GM19372 (cell line): ENCODE measurements around the gene ADNP.

Experiments
- ATAC-seq: cut with Tn5 transposase; IDR thresholded peaks from one replicate; pipeline ENCODE4 v1.9.1; 2021; ENCODE audit warnings: mild to moderate bottlenecking, low read depth, moderate library complexity; ENCODE audit not compliant: unreplicated experiment

The ADNP gene

GRCh38 chr20:50932691-50933280, 1.5 kb upstream of the ADNP start:
- no peak for ATAC-seq

- ATAC-seq: no peak
Observed at GRCh38 chr20:50932016-50932485, 814 bp upstream of the ADNP start.

DNA sequence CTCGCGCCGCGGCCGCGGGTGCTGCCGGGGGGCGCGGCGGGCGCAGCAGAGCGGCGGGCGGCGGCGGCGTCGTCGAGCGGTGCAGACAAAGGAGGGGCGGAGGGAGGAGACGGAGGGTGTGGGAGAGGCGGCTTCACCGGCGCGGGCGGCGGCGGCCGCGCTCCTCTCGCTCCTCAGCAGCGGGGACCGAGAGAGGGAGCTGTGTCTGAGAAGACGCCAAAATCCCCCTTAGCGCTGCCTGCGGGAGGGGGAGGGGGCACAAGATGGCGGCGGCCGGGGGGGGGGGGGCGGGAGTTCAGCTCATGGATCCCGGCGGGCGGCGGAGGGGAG, 296 bp downstream of the ADNP start:
- ATAC-seq: peak; percentile 17

DNA sequence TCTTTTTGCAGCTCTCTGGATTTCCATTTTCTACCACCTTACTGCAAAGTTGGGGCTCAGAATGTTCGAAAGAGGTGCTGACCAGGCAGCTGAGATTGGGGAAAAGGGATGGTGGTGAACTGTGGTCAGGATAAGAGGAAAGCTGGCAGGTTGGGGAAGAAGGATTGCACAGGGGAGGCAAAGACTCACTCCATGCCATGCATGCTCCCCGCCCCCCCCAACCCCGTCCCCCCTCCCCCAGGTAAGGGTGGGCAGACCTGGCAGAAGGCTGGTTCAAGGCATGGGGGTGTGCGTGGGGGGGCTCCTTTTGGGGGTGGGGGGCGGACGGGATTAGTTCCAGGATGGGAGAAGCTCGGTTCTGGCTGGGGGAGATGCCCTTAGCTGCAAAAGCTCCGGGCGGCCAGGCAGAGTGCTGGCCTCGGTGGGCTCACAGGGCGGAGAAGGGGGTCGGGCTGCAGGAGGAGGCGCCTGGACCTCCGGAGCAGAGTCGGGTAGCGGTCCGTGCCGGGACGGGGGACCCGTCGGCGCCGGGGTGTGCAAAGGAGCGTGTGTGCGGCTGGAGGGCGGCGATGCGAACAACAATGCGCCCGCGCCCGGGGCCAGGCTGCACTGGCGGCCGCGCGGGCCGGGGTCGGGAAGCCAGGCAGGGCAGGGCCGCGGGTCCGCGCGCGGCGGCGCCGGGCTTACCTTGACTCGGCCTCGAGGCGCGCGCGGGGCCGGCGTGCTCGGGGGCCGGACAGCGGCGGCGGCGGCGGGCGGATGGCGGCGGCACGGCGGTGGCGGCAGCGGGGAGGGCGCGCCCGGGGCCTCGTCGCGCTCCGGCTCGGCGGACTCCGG, 880 bp downstream of the ADNP start:
- no peak for ATAC-seq

DNA sequence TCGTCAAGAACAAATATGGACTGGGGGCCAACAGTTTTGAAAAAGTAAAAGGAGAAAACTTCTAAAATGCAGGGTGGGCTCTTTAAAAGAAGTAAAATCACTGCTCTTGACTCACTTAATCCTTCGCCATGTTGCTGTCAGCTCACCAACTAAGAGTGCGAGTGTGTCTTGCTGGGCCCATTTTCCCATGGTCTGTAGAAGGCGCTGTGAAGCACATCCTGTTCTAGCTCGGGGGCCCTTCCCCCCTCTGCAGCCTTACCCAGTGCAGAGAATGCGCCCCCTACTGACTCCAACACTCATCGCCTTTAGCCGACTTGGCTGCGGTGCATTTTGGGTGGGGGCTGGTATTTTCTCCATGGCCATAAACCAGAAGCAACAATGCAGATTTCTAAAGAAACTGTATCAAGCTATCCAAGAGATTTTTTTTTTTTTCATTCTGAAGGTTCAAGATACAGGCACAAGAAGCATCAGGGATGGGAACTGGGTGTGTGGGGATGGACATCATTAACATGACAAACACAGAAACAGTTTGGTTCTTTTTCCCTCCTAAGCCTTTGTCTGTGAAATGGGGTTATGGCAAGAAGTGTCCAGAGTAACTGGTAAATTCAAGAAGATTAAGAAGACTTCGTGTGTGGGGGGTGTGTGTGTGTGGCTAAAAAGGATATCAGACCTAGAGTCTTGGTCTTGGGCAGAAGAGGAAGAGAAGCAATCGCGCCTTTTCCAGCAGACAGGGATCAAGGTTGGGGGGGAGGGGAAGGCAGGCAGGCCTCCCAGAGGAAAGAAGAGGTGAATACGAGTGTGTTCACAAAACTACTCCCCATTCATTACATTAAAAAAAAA, 1.7 kb downstream of the ADNP start:
- peak; percentile 43 for ATAC-seq

GRCh38 chr20:50928469-50928868, 2.8 kb downstream of the ADNP start:
- ATAC-seq: no peak

- no peak for ATAC-seq
Observed at GRCh38 chr20:50926530-50926929, 4.7 kb downstream of the ADNP start.

GRCh38 chr20:50924261-50924920, 6.8 kb downstream of the ADNP start:
- ATAC-seq: no peak

- ATAC-seq: no peak
Observed at GRCh38 chr20:50921803-50922501, 9.3 kb downstream of the ADNP start.

DNA sequence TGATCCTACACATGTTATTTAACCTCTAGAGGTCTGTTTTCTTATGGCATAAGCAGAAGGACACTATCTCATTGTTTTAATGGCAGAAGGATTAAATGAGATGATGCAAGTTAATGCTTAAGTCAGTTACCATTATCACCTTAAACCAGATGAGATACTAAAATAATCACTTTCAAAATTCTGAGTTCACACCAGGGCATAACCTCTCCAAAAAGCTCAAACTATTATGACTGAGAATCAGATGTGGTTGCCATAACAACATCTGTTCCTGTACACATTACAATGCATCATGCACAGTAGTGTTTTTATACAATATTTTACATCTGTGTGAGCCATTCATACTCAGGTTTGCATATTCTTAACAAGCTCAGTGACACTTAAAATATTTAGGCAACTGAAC, 10.2 kb downstream of the ADNP start:
- no peak for ATAC-seq

DNA sequence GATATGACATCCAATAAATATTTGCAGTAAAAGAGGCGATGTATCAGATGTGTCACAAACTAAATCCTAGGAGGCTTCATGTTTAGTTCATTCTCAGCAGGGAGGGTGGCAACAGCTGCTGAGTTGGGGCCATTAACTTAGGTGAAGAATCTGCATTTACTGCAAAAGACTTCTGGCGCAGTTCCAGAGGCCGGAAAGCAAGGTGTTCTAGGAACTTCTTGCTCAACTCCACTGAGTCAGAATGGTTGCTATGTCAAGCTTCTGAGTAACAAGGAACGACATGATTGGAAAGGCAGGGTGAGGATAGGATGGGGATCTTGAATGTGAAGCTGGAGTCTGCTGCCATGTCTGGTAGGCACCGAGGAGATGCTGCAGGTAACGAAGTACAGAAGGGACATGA, 11.7 kb downstream of the ADNP start:
- no peak for ATAC-seq

- no peak for ATAC-seq
Observed at GRCh38 chr20:50918403-50918802, 12.8 kb downstream of the ADNP start.

- ATAC-seq: no peak
Observed at GRCh38 chr20:50916934-50917333, 14.3 kb downstream of the ADNP start.

DNA sequence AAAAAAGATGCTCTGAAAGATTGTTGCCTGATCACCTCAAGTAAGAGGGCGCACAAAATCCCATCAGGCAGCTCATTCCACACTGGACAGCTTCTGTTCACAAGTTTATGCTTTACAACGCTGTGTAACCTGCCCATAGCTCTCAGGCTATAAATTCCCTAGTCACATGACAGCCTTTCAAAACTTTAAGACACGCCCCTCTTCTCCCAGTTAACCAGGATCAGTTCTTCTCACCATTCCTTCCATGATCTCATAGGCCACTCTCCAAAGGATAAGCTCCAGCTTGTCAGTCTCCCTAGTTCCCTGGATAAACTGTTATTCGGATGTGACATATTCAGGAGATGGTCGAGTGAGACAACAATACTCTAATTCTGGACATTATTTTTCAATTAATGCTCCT, 15.0 kb downstream of the ADNP start:
- ATAC-seq: no peak

DNA sequence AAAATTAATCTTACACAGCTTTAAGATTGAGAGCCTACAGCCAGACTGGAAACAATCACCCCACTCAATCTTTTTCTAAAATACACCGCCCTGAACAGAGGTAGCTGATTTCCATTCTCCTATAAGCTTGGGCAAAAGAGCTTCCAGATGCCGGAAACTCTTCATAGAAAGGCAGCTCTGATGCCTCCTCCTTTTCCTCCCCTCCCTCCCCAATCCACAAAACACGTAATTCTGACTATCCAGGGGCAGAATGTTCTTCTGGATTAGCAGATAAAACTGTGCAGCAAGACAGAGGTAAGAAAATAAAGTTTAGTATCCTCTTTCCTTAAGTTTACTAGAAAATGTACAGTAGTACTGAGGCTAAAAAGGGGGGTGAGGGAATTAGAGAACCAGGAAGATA, 15.8 kb downstream of the ADNP start:
- ATAC-seq: no peak

DNA sequence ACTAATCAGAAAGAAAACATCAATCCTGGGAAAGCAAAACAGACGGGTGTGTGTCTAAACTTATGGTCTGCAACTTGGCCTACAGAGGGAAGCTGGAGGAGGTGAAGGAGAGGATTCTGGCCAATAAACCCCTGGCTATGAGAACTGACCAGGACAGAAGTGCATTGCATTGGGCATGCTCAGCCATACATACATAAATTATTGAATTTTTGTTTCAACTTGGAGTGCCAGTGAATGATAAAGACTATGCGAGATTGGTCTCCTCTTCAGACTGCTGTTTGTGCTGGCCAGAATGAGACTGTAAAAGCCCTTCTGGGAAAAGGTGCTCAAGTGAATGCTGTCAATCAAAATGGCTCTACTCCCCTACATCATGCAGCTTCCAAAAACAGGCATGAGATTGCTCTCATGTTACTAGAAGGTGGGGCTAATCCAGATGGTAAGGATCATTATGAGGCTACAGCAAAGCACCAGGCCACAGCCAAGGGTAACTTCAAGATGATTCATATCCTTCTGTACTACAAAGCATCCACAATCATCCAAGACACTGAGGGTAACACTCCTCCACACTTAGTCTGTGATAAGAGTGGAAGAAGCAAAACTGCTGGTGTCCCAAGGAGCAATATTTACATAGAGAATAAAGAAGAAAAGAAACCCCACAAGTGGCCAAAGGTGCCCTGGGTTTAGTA, 17.4 kb downstream of the ADNP start:
- no peak for ATAC-seq

DNA sequence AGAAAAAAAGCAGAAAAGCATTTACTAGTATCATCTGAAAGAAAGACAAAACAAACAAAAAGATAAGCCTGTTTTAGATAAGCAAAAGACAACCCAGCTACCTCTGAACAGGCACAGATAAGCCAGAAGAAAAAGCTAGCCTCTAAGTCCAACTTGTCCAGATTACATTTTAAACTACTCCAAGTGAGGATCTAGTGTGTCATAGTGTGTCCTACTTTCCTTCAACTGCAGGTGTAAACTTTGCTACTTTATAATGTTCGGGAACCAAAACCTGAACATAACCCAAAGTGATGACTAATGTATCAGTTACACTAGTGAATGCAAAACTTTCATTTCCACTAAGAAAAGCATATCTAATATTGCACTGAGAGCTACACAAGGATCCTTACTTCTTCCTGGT, 19.5 kb downstream of the ADNP start:
- ATAC-seq: no peak

- ATAC-seq: no peak
Observed at GRCh38 chr20:50911030-50911429, 20.2 kb downstream of the ADNP start.

DNA sequence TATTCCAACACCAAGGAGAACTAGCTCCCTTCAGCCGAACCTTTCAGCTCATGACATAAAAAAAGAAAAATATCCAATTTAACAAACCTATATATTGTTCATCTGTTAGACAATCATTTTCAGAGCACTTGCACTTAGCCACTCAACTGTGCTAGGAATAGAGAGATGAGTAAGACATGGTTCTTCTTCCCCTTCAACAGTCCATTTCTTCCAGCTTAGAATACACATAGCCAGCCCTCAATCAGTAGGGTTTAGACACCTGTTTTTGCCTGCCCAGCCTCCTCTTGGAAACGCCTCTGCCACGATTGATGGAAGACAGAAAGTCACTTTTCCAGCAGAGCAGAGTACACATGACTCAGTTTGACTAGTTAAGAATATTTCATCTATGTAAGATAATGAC, 21.8 kb downstream of the ADNP start:
- no peak for ATAC-seq
